ENCODE data around the gene TSC22D2.

Gene TSC22D2

GRCh38 chr3:150412561-150413231 lies 4.6 kb downstream of the TSC22D2 start:
- DNase-seq (ENCODE audit: low read depth) = no peak

DNA sequence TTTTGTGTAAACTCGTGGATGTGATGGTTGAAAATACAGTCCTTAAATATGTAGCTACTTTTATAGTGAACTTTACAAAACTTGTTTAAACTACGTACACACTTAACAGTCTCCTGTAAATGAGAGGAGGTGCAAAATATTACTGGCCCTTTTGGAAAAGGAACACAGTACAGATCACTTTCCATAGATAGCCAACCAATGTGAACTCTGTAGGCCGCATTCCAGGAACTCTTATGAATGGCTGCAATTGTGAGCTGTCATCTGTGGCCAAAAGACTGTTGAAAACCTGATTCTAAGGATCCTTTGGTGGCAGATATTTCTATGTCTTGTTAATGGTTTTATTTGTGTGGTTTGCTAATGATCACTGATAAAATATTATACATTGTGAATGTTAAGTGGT lies 6.2 kb downstream of the TSC22D2 start:
- DNase-seq (ENCODE audit: low read depth) = peak; percentile 36

DNA sequence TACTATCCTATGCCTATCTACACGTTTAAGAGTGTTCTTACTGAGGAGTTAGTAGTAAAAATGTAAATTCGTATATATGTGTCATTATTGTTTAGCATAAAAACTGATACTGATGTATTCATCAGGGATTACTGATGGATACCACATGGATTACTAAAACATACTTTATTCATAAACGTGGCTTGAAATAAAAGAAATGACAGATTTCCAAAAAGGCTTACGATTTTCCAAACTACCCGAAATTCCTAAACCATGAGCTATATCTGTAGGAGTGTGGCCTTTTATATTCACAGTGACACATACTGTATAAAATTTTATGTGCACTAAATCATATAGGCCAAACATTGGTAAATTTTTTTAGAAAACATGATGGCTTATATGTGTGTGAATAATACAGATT lies 6.9 kb downstream of the TSC22D2 start:
- no peak for DNase-seq (ENCODE audit: low read depth)

GRCh38 chr3:150419076-150419868 lies 11.2 kb downstream of the TSC22D2 start:
- no peak for DNase-seq (ENCODE audit: low read depth)

DNA sequence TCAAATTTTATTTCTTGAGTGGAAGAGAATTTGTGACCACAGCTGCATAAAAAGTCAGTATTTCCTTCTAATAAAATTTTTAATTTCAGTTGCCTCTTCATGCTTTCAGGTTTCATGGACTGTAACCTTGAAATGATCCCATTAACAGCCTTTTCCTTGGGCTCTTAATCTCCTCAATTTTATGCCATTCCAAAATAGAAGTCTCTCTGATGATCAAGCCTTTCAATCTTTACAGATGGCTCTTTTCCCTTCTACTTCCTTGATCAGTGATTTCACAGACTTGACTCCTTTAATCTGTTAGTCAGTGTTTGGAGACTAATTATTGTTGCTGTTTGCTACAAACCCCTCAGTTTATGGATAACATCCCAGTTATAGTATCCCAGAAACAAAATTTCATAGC lies 11.9 kb downstream of the TSC22D2 start:
- DNase-seq (ENCODE audit: low read depth) = no peak

- DNase-seq (ENCODE audit: low read depth) = no peak
Observed at GRCh38 chr3:150421256-150421655, 13.2 kb downstream of the TSC22D2 start.

- no peak for DNase-seq (ENCODE audit: low read depth)
Observed at GRCh38 chr3:150421799-150422548, 13.9 kb downstream of the TSC22D2 start.

GRCh38 chr3:150422907-150423306 lies 14.8 kb downstream of the TSC22D2 start:
- DNase-seq (ENCODE audit: low read depth) = no peak

- DNase-seq (ENCODE audit: low read depth) = no peak
Observed at GRCh38 chr3:150423761-150424160, 15.7 kb downstream of the TSC22D2 start.

DNA sequence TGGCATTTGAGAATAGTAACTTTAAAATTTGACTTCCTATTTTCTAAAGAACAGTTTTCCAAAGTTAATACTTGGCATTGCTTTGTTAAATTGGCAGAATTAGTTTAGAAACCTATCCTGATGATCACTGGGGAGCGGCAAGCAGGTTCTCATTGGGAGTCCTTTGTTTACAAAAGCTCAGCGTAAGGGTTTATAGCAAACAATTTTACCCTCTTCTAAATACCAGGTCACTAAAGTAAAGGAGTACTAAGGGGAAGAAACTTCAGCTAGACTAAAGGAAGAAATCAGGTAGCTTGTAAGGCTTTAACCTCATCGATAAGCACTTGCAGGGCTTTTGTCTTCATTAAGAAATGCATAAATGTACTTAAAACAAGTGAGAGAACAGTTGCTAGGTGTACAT lies 18.2 kb downstream of the TSC22D2 start:
- DNase-seq (ENCODE audit: low read depth) = no peak

- no peak for DNase-seq (ENCODE audit: low read depth)
Observed at GRCh38 chr3:150428562-150428961, 20.5 kb downstream of the TSC22D2 start.

DNA sequence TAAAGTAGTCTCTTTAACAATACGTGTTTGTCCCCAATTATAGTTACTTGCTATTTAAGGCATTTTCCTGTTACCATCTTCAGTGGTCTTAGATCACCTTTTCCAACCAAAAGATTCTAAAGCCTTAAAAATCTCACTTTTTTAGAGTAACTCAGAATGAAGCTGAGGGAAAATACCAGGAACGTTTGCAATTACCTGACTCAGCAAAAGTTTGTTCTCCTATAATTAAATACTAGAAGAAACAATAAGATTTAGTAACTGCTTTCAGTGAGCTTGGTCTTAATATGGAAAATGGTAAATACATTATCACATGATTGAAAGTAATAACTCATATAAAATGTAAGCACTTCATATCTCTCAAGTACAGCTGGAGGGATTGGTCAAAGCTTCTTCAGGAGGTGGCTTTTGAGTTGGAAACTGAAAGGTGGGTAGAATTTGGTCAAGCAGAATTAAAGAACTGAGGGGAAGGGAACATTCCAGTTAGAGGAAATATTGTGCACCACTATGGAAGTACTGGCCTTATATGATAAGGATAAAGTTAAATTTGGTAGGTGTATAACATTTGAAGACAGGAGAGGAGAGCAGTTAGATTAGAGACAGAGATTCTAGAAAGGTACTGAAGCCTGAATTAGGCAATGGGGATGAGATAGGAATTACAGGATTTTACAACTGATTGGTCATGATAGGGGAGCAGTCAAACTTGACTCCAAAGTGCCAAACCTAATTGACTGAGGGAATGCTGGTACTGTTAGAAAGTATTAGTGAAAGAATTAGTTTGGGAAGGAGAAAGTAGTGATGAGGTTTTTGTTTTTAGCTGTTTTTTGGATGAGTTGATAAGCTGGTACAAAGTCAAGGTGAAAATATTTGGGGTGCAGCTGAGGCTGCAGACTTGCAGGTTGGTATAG lies 21.9 kb downstream of the TSC22D2 start:
- no peak for DNase-seq (ENCODE audit: low read depth)

DNA sequence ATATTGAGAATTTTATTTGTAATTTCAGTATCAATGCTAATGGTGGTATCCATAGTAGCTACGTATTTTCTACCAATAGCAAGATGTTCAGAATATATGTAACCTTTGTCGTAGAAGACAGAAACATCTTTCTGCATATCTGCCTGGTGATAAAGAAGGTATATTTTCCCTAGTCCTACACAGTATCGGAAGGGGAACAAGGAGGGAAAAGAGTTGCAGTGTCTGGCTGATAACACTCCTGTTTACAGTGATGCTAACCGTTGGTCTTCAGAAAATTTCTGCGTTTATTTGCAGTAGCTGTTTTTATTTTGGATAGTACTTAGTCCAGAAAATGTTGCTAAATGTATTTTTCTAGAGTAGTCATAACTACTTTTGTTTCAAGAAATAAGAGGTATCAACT lies 25.2 kb downstream of the TSC22D2 start:
- no peak for DNase-seq (ENCODE audit: low read depth)

GRCh38 chr3:150434234-150434633 lies 26.1 kb downstream of the TSC22D2 start:
- DNase-seq (ENCODE audit: low read depth) = no peak

DNA sequence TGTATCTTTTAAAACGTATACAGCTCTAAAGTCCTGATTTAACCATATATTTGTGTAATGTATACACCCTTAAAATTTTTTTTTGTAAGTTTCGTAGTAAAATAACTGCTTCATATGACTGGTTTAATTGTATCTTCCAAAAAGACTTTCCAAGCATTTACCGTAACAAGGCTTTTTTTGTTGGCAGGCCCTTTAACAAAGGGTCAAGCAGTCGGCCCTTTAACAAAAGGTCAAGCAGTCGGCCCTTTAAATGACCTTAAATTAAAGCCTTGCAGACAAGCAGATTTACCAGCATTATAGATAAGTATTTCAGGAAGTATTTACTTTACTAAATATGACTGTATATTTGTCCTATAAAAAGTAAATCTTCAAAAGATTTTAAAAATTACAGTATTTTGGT lies 28.1 kb downstream of the TSC22D2 start:
- DNase-seq (ENCODE audit: low read depth) = no peak

GRCh38 chr3:150439657-150440056 lies 31.6 kb downstream of the TSC22D2 start:
- DNase-seq (ENCODE audit: low read depth) = no peak

- DNase-seq (ENCODE audit: low read depth) = no peak
Observed at GRCh38 chr3:150443331-150443741, 35.2 kb downstream of the TSC22D2 start.

DNA sequence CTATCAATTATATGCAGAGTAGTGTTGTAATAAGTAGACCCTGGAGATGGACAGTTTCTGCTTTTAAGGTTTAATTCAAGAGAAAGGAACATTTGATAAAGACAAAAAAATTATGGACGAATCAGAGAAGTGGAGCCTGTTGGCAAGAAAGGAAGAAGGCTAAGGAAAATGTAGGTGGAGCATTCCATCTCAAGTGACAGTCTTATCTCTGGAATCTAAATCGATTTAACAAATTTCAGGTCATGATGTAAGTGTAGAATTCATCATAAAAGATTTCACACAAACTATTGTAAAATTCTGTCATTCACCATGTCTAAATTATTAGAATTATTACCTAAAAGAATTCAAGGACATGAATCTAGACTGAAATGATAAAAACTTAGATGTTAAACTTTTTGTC lies 36.3 kb downstream of the TSC22D2 start:
- no peak for DNase-seq (ENCODE audit: low read depth)

DNA sequence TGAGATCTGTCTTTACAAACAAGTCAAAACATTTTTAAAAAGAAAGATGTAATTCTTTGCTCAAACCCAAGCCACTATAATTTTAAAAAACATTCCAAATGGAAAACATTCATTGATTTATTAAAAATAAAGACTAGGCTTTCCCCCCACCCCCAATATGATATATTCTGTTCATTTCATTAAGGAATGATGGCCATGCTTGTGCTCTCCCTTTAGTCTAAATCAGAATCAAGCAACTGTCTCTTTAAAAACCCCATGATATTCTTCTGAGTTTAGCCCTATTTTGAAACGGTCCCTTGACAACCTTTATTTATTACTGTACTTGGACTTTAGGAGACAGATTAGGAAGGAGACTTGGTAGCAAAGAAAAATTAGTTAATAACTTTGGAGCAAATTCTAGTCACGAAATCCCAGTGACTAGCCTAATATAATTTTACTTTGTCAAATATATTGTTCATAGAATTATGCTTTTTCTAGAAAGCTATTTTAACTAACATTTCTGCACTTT lies 38.4 kb downstream of the TSC22D2 start:
- DNase-seq (ENCODE audit: low read depth) = no peak

GRCh38 chr3:150447084-150447483 lies 39.0 kb downstream of the TSC22D2 start:
- no peak for DNase-seq (ENCODE audit: low read depth)

DNA sequence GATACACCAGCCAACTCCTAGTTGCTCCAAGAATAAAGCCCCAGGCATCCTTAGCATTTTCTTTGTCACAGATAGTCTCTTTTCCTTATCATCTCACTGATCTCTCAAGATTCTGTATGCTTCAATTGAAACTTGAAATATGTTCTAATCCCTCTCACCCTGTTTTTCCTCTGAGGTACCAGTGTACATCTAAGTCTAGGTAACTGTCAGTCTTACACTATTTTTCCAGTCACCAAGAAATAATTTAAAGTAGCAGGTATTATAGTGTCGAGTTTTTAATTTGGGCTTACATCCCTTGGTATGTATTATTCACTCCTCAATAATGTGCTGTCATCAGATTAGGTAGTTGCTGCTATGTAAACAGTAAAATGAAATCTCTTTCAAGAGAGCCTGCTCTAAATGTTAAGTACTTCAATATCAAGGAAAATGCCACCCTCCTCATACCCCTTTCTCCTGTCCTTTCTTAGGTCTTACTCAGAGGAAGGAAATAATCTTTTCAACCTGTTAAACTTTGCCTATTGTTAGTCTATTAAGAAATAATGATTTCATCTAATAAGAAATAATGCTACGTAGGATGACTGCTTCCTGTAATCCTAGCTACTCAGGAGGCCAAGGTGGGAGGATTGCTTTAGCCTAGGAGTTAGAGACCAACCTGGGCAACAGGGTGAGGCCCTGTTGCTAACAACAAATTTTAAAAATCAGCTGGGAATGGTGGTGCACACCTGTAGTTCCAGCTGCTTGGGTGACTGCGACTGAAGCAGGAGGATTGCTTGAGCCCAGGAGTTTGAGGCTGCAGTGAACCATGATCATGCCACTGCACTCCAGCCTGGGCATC lies 39.8 kb downstream of the TSC22D2 start:
- DNase-seq (ENCODE audit: low read depth) = peak; percentile 30
